T-helper 17 cell (primary cell): ENCODE results near the gene NMUR1. TPM values are rescaled to one million over a fixed set of nuclear protein-coding genes. Genes with fewer than 3 reads are reported as not detected.

ENCODE experiments used
- ATAC-seq: fragments of 150-1000 bp; cut with Tn5 transposase; 2 replicates; pipeline ENCODE4 v1.10.0; 2021; ENCODE audit warnings: mild to moderate bottlenecking, moderate library complexity
- DNase-seq, 3 donors: peaks; one replicate each; pipeline versions ENCODE4 v3.0.0 to v3.0.0-alpha.2; 2020 to 2021
- H3K9me3 ChIP-seq: one replicate; pipeline ENCODE4 v1.7.0; 2013; ENCODE audit warnings: low read length, mild to moderate bottlenecking; ENCODE audit not compliant: control insufficient read depth, poor library complexity, severe bottlenecking
- H3K27ac Mint-ChIP-seq: one replicate; pipeline ENCODE4 v1.8.0; 2022; ENCODE audit warnings: mild to moderate bottlenecking, moderate library complexity, mixed read lengths
- H3K27me3 Mint-ChIP-seq: one replicate; pipeline ENCODE4 v1.8.0; 2022; ENCODE audit warnings: mixed read lengths
- H3K36me3 Mint-ChIP-seq: one replicate; pipeline ENCODE4 v1.8.0; 2022; ENCODE audit warnings: low read depth, mixed read lengths
- H3K4me1 Mint-ChIP-seq: one replicate; pipeline ENCODE4 v1.8.0; 2022; ENCODE audit warnings: mild to moderate bottlenecking, mixed read lengths
- H3K4me3 Mint-ChIP-seq: one replicate; pipeline ENCODE4 v1.8.0; 2022; ENCODE audit warnings: mild to moderate bottlenecking, moderate library complexity, mixed read lengths
- total RNA-seq, 4 donors: library from RNA in 2 of 4; stranded (reverse) in 2 of 4; gene quantifications; one replicate each; pipeline ENCODE4 v1.2.3 and lab custom pipeline; 2022 to 2026

NMUR1 gene
- total RNA-seq, 2 donors from 2014 or later: 0.35 to 0.55 TPM

DNA sequence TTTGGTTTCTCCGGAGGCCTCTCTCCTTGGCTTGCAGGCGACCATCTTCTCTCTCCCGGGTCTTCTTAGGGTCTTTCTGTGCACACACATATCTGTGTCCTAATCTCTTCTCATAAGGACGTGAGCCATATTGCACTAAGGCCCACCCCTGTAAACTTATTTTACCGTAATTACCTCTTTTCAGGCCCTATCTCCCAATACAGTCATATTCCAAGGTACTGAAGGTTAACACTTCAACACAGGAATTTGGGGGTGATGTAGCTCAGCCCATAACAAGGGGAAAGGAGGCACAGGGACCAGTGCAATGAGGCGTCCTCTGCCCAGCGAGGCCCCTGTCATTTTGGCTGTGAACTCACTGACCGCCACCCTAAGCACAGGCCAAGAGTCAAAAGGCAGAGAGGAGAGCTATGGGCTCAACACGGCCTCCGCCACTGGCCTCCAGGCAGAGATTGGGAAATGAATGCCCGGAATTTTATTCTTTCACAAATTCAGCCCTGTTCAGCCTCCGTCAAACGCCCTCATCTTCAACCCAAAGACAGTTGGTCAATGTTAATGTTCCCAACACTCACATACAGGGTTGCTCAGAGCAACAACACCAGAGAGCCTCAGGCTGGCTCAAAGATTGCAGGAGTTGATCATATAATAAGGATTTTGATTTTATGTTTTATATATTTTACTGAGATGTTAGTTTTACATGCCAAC, 15.9 kb upstream of the NMUR1 start:
- Mint-ChIP-seq H3K36me3 (peaks cover 2% of the 10 kb centered on the region), H3K4me3 (peak overlapping the region; percentile 81), H3K27me3 (no peaks in the 10 kb centered on the region), H3K4me1 (peaks cover 28% of the 10 kb centered on the region), H3K27ac (peak overlapping the region; percentile 92)
- ATAC-seq (no peak), DNase-seq (no peak)
- no peaks in the 10 kb centered on the region for H3K9me3 ChIP-seq

DNA sequence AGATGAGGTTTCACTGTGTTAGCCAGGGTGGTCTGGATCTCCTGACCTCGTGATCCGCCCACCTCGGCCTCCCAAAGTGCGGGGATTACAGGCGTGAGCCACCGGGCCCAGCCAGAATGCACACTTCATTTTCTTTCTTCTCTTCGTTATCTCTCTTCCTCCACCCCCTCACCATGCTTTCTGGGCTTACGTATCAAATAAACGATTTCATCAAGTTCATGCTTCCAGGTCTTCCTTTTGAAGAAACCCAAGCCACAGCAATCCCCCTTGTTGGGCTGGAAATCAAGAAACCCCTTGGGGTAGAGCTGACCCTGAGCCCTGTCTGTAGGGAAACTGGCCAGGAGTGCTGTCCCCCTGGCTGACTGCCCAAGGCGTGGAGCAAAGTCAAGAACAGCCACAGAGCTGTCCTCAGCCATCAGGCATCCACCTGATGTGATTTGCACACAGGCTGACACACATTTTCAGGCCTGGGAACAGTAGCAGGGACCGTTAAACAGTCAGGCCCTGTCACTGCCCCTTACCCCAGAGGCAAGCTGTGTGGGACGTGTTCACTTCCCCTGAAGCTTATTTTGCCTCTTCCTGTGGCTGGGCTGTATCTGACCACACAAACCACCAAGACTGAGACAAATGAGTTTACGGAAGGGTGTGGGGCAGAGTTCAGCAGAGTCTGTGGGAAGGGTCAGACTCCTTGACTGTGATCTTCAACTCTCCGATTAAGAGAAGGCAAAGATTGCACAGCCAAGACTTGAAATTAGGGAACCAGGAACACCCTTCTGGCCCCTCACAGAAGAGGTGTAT, 15.1 kb upstream of the NMUR1 start:
- no peaks in the 10 kb centered on the region for H3K27me3 Mint-ChIP-seq
- DNase-seq: no peak
- peaks cover 28% of the 10 kb centered on the region for H3K4me1 Mint-ChIP-seq
- H3K36me3 Mint-ChIP-seq: peaks cover 2% of the 10 kb centered on the region
- ATAC-seq: peak; percentile 83
- H3K27ac Mint-ChIP-seq: peak overlapping the region; percentile 92
- H3K4me3 Mint-ChIP-seq: peak overlapping the region; percentile 81
- no peaks in the 10 kb centered on the region for H3K9me3 ChIP-seq

DNA sequence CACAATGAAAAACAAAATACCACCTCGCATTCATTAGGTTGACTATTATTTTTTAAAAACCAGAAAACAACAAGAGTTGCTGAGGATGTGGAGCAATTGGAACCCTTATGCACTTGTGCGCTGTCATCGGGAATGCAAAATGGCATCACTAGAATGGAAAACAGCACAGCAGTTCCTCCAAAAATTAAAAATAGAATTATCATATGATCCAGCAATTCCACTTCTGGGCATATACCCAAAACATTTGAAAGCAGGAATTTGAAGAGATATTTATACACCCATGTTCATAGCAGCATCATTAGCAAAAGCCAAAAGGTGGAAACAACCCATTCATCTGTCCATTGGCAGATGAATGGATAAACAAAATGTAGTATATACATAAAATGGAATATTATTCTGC, 11.9 kb upstream of the NMUR1 start:
- H3K36me3 Mint-ChIP-seq: peaks cover 2% of the 10 kb centered on the region
- no peaks in the 10 kb centered on the region for H3K9me3 ChIP-seq
- H3K4me3 Mint-ChIP-seq: no peak overlapping the region
- H3K27me3 Mint-ChIP-seq: peaks cover 6% of the 10 kb centered on the region
- H3K27ac Mint-ChIP-seq: no peak overlapping the region
- ATAC-seq (no peak), DNase-seq (no peak)
- H3K4me1 Mint-ChIP-seq: peaks cover 19% of the 10 kb centered on the region

GRCh38 chr2:231541645-231542044, 11.4 kb upstream of the NMUR1 start:
- ATAC-seq: no peak
- Mint-ChIP-seq H3K27me3 (peaks cover 6% of the 10 kb centered on the region), H3K36me3 (peaks cover 2% of the 10 kb centered on the region), H3K27ac (no peak overlapping the region), H3K4me3 (no peak overlapping the region), H3K4me1 (peaks cover 19% of the 10 kb centered on the region)
- DNase-seq: no peak
- no peaks in the 10 kb centered on the region for H3K9me3 ChIP-seq

GRCh38 chr2:231539991-231540390, 9.7 kb upstream of the NMUR1 start:
- no peaks in the 10 kb centered on the region for H3K9me3 ChIP-seq
- H3K36me3 Mint-ChIP-seq: peaks cover 2% of the 10 kb centered on the region
- peaks cover 6% of the 10 kb centered on the region for H3K4me1 Mint-ChIP-seq
- no peak for DNase-seq
- H3K27me3 Mint-ChIP-seq: peaks cover 6% of the 10 kb centered on the region
- H3K4me3 Mint-ChIP-seq: no peak overlapping the region
- no peak for ATAC-seq
- no peak overlapping the region for H3K27ac Mint-ChIP-seq

DNA sequence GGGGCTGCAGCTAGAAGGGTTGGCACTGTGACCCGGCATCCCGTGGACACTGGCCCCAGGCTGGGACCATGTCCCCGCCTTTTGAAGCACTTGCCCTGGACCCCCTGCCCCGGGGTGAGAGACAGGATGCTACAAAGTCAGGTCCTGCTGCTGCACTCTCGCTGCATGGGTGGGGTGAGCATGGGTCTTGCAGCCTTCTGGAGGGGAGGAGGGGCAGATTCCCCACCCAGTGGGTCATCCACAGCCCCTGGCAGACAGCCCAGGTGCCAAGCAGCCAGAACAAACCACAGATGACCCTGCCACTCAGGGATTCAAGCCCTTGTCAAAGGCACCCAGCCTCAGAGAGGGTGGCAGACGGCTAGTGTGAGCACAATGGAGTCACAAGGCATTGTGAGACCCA, 5.7 kb upstream of the NMUR1 start:
- no peaks in the 10 kb centered on the region for H3K9me3 ChIP-seq
- ATAC-seq: no peak
- peaks cover 6% of the 10 kb centered on the region for H3K27me3 Mint-ChIP-seq
- H3K4me3 Mint-ChIP-seq: no peak overlapping the region
- H3K4me1 Mint-ChIP-seq: peaks cover 12% of the 10 kb centered on the region
- H3K27ac Mint-ChIP-seq: no peak overlapping the region
- peaks cover 2% of the 10 kb centered on the region for H3K36me3 Mint-ChIP-seq
- DNase-seq: no peak

DNA sequence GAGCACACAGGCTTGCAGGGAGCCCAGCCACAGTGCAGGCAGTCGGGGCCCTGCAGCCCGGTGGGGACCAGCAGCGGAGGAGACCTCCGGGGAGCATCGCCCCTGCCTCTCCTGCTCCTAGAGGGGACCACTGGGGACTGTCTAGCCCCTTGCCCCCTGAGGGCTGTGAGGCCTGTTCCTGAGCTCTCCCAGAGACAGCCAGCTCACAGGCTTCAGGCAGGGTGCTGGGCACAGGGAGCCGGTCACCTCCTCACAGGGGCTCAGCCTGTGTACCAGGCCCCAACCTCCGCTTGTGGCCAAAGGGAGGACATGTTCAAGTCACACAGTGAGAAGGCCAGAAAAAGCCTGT, 3.5 kb upstream of the NMUR1 start:
- no peaks in the 10 kb centered on the region for H3K9me3 ChIP-seq
- Mint-ChIP-seq H3K36me3 (no peaks in the 10 kb centered on the region), H3K4me3 (no peak overlapping the region), H3K27me3 (peaks cover under 1% of the 10 kb centered on the region), H3K27ac (no peak overlapping the region), H3K4me1 (peaks cover 10% of the 10 kb centered on the region)
- ATAC-seq: no peak
- no peak for DNase-seq

GRCh38 chr2:231533086-231533776, 3.0 kb upstream of the NMUR1 start:
- Mint-ChIP-seq H3K27ac (no peak overlapping the region), H3K4me3 (no peak overlapping the region), H3K4me1 (peaks cover 10% of the 10 kb centered on the region), H3K36me3 (no peaks in the 10 kb centered on the region), H3K27me3 (no peaks in the 10 kb centered on the region)
- no peaks in the 10 kb centered on the region for H3K9me3 ChIP-seq
- no peak for ATAC-seq
- DNase-seq: no peak

DNA sequence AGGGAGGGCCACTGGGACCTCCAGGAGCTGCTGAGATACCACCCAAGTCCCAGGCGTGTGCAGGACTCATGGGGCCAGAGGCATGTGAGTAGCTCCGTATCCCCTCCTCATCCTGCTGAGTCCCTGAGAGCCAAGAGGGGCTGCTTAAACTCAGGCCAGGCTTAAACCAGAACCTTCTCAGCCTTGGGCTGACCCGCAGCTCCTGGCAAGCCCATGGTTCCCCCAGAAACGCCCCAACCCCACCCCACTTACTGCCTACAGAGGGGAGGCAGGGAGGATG, 2.5 kb upstream of the NMUR1 start:
- ATAC-seq: no peak

GRCh38 chr2:231531883-231532755, 1.9 kb upstream of the NMUR1 start:
- Mint-ChIP-seq H3K36me3 (no peaks in the 10 kb centered on the region), H3K4me3 (no peak overlapping the region), H3K27me3 (no peaks in the 10 kb centered on the region), H3K4me1 (peaks cover 10% of the 10 kb centered on the region), H3K27ac (no peak overlapping the region)
- DNase-seq (no peak), ATAC-seq (no peak)
- H3K9me3 ChIP-seq: no peaks in the 10 kb centered on the region

More for the DNA sequence above, 2.5 kb upstream of the NMUR1 start:
- H3K4me1 Mint-ChIP-seq: peaks cover 10% of the 10 kb centered on the region
- no peaks in the 10 kb centered on the region for H3K9me3 ChIP-seq
- H3K36me3 Mint-ChIP-seq: no peaks in the 10 kb centered on the region
- DNase-seq: no peak
- no peaks in the 10 kb centered on the region for H3K27me3 Mint-ChIP-seq
- H3K4me3 Mint-ChIP-seq: no peak overlapping the region
- no peak overlapping the region for H3K27ac Mint-ChIP-seq

DNA sequence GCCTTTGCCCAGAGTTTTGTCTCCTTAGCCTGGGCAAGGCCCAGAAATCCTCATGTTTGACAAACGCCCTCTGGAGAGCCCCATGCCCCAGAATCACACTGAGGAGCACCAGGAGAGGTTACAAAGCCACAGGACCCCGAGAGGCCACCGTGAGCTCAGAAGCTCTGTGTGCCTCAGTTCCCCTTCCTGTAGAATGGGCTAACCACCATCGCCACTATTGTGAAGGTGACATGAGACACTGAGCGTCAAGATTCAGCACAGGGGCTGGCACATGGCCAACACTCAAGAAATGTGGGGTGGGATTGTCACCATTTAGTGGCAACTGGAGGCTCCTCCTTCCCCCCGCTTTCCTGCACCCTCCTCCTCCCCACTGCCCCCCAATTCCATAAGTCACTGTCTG, 1.2 kb upstream of the NMUR1 start:
- no peaks in the 10 kb centered on the region for H3K9me3 ChIP-seq
- DNase-seq: no peak
- Mint-ChIP-seq H3K4me3 (peak overlapping the region; percentile 88), H3K27me3 (no peaks in the 10 kb centered on the region), H3K4me1 (peaks cover 10% of the 10 kb centered on the region), H3K27ac (peak overlapping the region; percentile 34), H3K36me3 (no peaks in the 10 kb centered on the region)
- no peak for ATAC-seq

- Mint-ChIP-seq H3K36me3 (no peaks in the 10 kb centered on the region), H3K4me1 (peaks cover 19% of the 10 kb centered on the region), H3K27me3 (no peaks in the 10 kb centered on the region), H3K27ac (no peak overlapping the region), H3K4me3 (peak overlapping the region; percentile 15)
- H3K9me3 ChIP-seq: no peaks in the 10 kb centered on the region
- ATAC-seq: no peak
- no peak for DNase-seq
These were observed 1.6 kb downstream of the NMUR1 start for GRCh38 chr2:231528636-231529030.
